ENCODE results near the gene AKT2. TPM values are rescaled to one million over a fixed set of nuclear protein-coding genes. Genes with fewer than 3 reads are reported as not detected.

AKT2 gene
- total RNA-seq, 1 experiment from 2014 or later: 149 TPM

DNA sequence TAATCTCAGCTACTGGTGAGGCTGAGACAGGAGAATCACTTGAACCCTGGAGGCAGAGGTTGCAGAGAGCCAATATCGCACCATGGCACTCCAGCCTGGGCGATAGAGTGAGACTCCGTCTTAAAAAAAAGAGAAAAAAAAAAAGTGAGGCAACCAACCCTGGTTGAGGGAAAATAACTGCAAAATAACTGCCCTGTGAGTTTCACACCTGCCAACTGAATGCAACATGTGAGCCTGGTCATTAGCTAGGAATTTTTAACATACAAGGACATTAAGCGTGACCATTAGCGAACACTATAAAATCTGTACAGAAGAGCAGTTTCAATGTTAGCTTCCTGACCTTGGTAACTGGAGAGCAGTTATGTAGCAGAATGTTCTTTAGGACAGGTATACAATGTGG is 56.3 kb downstream of the AKT2 start:
- Histone ChIP-seq H3K9me3 (ENCODE audit: insufficient read depth, low read depth) (no peaks in the 10 kb centered on the region), H3K4me1 (replicated peaks; ENCODE audit: insufficient read depth) (no peaks in the 10 kb centered on the region; the same call in 1 of the 2 replicates), H3K4me2 (no peak overlapping the region), H3K27ac (no peak overlapping the region), H3F3A (ENCODE audit: insufficient read depth, low read depth) (peaks cover 17% of the 10 kb centered on the region; the same call in 1 of the 2 replicates), H3K9me2 (ENCODE audit: insufficient read depth) (no peaks in the 10 kb centered on the region), H4K20me1 (ENCODE audit: insufficient read depth) (no peaks in the 10 kb centered on the region), H3K4me3 (no peak overlapping the region), H3K79me2 (ENCODE audit: low read depth) (no peaks in the 10 kb centered on the region), H3K27me3 (ENCODE audit: insufficient read depth, low read depth) (no peaks in the 10 kb centered on the region), H3K36me3 (ENCODE audit: low read depth) (no peaks in the 10 kb centered on the region), H2AFZ (no peak overlapping the region)
- intact Hi-C loops (cut with micrococcal nuclease; ENCODE audit: unreplicated experiment): no loop called here
- DNase-seq: no peak
- TF ChIP-seq EZH2 (IDR thresholded peaks at IDR 0.05; ENCODE audit: low read depth): no peak
- no TSS peak for BruUV-seq (replicated peaks)
- ChIA-PET CTCF (no interaction called here), POLR2A (ENCODE audit: unreplicated experiment) (no interaction called here)

DNA sequence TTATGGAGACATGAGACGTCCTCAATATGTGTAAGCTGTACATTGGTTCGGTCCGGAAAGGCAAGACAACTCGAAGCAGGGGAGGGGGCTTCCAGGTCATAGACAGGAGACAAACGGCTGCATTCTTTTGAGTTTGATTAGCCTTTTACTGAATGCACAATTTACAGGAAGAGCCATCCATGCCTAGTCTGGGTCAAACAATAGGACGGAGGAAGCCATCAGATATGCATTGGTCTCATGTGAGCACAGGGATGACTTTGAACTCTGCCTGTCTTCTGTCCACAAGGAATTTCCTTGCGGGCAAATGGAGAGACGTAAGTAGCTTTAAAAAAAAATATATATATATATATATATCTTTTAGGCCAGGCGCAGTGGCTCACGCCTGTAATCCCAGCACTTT is 56.8 kb downstream of the AKT2 start:
- Histone ChIP-seq H3F3A (ENCODE audit: insufficient read depth, low read depth) (peaks cover 17% of the 10 kb centered on the region; the same call in 1 of the 2 replicates), H3K27me3 (ENCODE audit: insufficient read depth, low read depth) (no peaks in the 10 kb centered on the region), H3K79me2 (ENCODE audit: low read depth) (no peaks in the 10 kb centered on the region), H3K9me3 (ENCODE audit: insufficient read depth, low read depth) (no peaks in the 10 kb centered on the region), H3K4me2 (no peak overlapping the region), H2AFZ (no peak overlapping the region), H4K20me1 (ENCODE audit: insufficient read depth) (no peaks in the 10 kb centered on the region), H3K27ac (no peak overlapping the region), H3K9me2 (ENCODE audit: insufficient read depth) (no peaks in the 10 kb centered on the region), H3K4me1 (replicated peaks; ENCODE audit: insufficient read depth) (no peaks in the 10 kb centered on the region; the same call in 1 of the 2 replicates), H3K36me3 (ENCODE audit: low read depth) (no peaks in the 10 kb centered on the region), H3K4me3 (no peak overlapping the region)
- intact Hi-C loops (cut with micrococcal nuclease; ENCODE audit: unreplicated experiment): no loop called here
- no TSS peak for BruUV-seq (replicated peaks)
- no peak for DNase-seq
- TF ChIP-seq, protein P1, sequence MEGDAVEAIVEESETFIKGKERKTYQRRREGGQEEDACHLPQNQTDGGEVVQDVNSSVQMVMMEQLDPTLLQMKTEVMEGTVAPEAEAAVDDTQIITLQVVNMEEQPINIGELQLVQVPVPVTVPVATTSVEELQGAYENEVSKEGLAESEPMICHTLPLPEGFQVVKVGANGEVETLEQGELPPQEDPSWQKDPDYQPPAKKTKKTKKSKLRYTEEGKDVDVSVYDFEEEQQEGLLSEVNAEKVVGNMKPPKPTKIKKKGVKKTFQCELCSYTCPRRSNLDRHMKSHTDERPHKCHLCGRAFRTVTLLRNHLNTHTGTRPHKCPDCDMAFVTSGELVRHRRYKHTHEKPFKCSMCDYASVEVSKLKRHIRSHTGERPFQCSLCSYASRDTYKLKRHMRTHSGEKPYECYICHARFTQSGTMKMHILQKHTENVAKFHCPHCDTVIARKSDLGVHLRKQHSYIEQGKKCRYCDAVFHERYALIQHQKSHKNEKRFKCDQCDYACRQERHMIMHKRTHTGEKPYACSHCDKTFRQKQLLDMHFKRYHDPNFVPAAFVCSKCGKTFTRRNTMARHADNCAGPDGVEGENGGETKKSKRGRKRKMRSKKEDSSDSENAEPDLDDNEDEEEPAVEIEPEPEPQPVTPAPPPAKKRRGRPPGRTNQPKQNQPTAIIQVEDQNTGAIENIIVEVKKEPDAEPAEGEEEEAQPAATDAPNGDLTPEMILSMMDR (conservative IDR thresholded peaks at IDR 0.05): no peak
- TF ChIP-seq EZH2 (IDR thresholded peaks at IDR 0.05; ENCODE audit: low read depth): no peak
- POLR2A ChIA-PET (ENCODE audit: unreplicated experiment): no interaction called here
- CTCF ChIA-PET: interaction anchor here (0.7 kb wide), 1 partner anchor 321 kb away, joined by 4 read pairs; no protein-coding TSS in a partner anchor

DNA sequence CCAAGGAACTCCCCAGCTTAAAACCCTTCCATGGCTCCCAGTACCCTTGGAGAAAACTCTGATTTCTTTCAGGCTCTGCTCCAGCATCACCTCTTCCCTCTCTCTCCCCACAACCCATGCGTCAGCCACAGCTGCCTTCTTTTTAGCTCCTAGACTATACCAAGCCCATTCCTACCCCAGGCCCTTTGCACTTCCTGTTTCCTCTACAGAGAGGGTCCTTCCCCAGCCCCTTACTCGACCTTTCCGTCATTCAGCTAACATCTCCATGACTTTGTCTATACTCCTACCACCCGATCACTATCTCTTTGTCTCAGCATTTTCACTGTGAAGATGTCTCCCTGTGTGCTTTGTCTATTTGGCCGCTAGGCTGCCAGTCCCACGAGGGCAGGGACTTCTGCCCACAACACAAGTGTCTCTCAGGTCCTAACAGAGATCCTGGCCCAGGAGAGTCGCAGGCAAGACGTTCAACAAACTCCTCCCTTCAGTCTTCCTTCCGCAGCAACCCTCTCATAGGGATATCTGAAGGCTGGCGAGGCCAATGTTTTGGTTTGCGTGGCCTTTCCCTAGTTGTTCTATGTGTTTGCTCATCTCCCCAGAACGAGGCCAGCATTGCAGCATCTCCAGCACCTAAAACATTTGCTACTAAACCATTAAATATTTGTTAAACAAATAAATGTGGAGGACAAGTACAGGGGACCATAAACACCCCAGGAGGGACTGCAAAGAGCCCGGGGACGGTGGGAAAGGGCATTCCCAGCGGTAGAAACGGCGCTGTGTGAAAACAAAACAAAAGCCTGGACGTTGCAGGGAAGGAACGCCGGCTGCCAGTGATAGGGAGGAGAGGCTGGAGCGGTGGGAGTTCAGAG is 59.5 kb downstream of the AKT2 start:
- BruUV-seq (replicated peaks): no TSS peak
- DNase-seq: no peak
- Histone ChIP-seq H3K79me2 (ENCODE audit: low read depth) (no peaks in the 10 kb centered on the region), H3K4me2 (no peak overlapping the region), H3F3A (ENCODE audit: insufficient read depth, low read depth) (peaks cover 17% of the 10 kb centered on the region; the same call in 1 of the 2 replicates), H4K20me1 (ENCODE audit: insufficient read depth) (no peaks in the 10 kb centered on the region), H3K9me2 (ENCODE audit: insufficient read depth) (no peaks in the 10 kb centered on the region), H3K9me3 (ENCODE audit: insufficient read depth, low read depth) (no peaks in the 10 kb centered on the region), H3K27me3 (ENCODE audit: insufficient read depth, low read depth) (no peaks in the 10 kb centered on the region), H3K4me1 (replicated peaks; ENCODE audit: insufficient read depth) (no peaks in the 10 kb centered on the region; the same call in 1 of the 2 replicates), H3K27ac (no peak overlapping the region), H3K36me3 (ENCODE audit: low read depth) (no peaks in the 10 kb centered on the region), H2AFZ (no peak overlapping the region), H3K4me3 (no peak overlapping the region)
- TF ChIP-seq, protein P1 (conservative IDR thresholded peaks at IDR 0.05): no peak
- TF ChIP-seq EZH2 (IDR thresholded peaks at IDR 0.05; ENCODE audit: low read depth): no peak
- intact Hi-C loops (cut with micrococcal nuclease; ENCODE audit: unreplicated experiment): no loop called here
- POLR2A ChIA-PET (ENCODE audit: unreplicated experiment): no interaction called here
- CTCF ChIA-PET: no interaction called here

All from PC-9 (cell line).